IPS-18a (cell line): Measurements from ENCODE around the gene TMEM220.

Source experiments
- H3K27ac ChIP-seq: one replicate; pipeline ENCODE4 v1.5.1; 2013; ENCODE audit warnings: low read length
- H3K27me3 ChIP-seq: one replicate; pipeline ENCODE4 v1.6.1; 2013; ENCODE audit warnings: mild to moderate bottlenecking, low read length; ENCODE audit not compliant: control insufficient read depth, insufficient read depth
- H3K36me3 ChIP-seq: one replicate; pipeline ENCODE4 v1.6.1; 2013; ENCODE audit warnings: low read depth, low read length; ENCODE audit not compliant: control insufficient read depth
- H3K4me1 ChIP-seq: one replicate; pipeline ENCODE4 v1.6.1; 2013; ENCODE audit warnings: low read depth, low read length; ENCODE audit not compliant: control insufficient read depth
- H3K4me3 ChIP-seq: one replicate; pipeline ENCODE4 v1.5.1; 2013; ENCODE audit warnings: low read length
- H3K9ac ChIP-seq: one replicate; pipeline ENCODE4 v1.6.1; 2013; ENCODE audit warnings: mild to moderate bottlenecking, low read length, moderate library complexity
- H3K9me3 ChIP-seq: one replicate; pipeline ENCODE4 v1.6.1; 2013; ENCODE audit warnings: low read depth, low read length; ENCODE audit not compliant: control insufficient read depth

The TMEM220 gene

DNA sequence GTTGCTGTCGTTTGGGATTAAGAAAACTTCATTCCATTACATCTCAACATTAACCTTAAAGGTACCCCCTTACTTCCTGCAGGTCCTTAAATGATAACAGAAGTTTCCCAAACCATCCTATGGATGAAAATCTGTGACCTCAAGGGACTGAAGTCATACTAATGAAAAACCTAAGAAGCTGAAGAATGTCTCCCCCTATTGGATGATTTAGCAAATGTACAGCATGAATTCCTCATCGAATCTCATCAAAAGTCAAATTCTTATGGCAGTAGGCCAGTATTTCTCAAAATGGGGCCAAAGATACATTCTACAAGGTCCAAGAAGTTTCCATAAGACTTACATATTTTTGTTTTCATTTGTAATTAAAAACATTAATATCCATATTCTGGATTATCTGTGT lies 46.0 kb downstream of the TMEM220 start:
- no peak overlapping the region for H3K4me3 ChIP-seq
- no peaks in the 10 kb centered on the region for H3K27me3 ChIP-seq
- no peak overlapping the region for H3K27ac ChIP-seq
- H3K4me1 ChIP-seq = no peaks in the 10 kb centered on the region
- H3K9ac ChIP-seq = no peak overlapping the region
- peaks cover 89% of the 10 kb centered on the region for H3K36me3 ChIP-seq
- no peaks in the 10 kb centered on the region for H3K9me3 ChIP-seq

DNA sequence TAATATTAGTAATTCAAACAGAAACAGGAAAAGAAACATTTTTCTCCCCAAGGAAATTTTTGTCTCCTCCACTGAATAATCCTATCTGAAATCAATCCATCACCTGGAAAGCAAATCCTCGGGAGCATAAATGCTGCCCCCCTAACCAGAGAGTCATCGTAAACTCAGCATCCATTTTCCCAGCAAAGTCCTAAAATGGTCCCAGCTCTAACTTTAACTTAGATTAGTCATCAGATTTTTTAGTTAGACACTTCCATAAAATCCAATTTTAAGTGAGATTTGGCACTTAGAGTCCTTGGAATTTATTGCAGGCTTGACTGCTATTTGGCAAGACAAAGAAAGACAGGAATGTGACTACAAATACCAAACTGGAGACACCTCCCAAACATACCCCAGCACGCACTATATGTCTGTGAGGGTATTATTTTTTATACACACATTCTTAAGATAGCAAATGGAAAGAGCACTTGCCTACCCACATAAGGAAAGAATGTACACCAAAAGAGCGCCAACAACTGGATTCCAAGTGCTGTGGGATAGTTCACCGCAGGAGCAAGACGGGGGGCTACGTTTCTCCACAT lies 47.9 kb downstream of the TMEM220 start:
- Histone ChIP-seq H3K36me3 (peaks cover 83% of the 10 kb centered on the region), H3K27ac (no peak overlapping the region), H3K9me3 (no peaks in the 10 kb centered on the region), H3K9ac (no peak overlapping the region), H3K4me1 (no peaks in the 10 kb centered on the region), H3K27me3 (no peaks in the 10 kb centered on the region), H3K4me3 (no peak overlapping the region)

DNA sequence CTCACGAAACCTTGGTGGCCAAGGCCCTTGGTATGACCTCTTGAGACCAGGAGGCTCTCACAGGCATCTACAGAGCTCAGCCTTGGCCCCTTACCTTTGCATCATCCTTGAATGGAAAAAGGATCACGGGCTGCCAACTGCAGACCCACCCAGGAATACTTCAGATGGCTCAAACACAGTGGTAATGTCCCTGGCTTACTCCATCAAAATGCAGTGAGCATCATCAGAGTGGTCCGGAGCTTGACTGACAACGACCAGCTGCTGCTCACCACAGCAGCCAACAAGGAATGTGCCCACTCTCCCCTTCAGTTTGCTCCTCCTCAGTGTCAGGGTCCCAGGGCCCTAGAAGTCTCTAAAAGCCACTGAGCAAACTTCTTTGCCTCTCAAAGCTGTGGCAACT lies 55.1 kb downstream of the TMEM220 start:
- H3K27ac ChIP-seq = no peak overlapping the region
- H3K36me3 ChIP-seq = peaks cover 32% of the 10 kb centered on the region
- no peak overlapping the region for H3K9ac ChIP-seq
- no peak overlapping the region for H3K4me3 ChIP-seq
- H3K9me3 ChIP-seq = no peaks in the 10 kb centered on the region
- H3K27me3 ChIP-seq = no peaks in the 10 kb centered on the region
- no peaks in the 10 kb centered on the region for H3K4me1 ChIP-seq

DNA sequence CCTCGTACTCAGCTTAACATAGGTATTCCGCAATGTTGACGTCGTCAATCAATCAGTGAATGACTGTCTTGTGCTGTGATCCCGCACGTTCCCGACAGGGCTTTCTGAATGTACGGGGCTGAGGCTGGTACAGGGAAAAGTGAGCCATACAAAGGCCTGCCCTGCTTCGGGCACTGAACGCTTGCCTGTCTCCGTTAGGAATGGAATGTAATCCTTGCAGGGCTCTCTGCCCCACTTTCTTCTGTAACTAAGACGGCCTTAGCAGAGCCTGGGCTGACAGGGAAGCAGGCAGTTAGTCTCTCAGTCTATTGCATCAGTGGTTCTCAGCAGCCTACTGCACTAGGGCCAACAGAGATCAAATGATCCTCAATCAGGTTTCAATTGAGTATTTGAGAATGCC lies 56.5 kb downstream of the TMEM220 start:
- H3K27me3 ChIP-seq = no peaks in the 10 kb centered on the region
- H3K27ac ChIP-seq = no peak overlapping the region
- H3K4me3 ChIP-seq = no peak overlapping the region
- peaks cover 20% of the 10 kb centered on the region for H3K36me3 ChIP-seq
- H3K9ac ChIP-seq = no peak overlapping the region
- H3K9me3 ChIP-seq = no peaks in the 10 kb centered on the region
- H3K4me1 ChIP-seq = no peaks in the 10 kb centered on the region

DNA sequence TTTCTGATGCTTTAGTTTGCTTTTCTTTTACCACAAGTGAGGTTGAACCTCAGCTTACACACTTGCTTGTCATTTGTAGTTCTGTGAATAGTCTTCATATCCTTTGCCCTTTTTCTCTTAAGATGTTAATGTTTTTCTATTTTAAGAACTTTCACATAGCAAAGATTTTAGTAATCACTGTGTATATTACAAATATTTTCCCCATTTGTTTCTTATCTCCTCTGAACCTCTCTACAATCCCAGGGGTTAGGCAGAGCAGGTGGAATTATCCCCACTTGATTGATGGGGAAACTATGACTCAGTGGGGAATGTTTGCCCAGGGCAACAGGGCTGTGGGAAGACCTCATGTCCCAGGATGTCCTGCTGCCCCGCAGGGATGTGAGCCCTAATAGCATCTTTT lies 61.0 kb downstream of the TMEM220 start:
- Histone ChIP-seq H3K9me3 (no peaks in the 10 kb centered on the region), H3K4me1 (no peaks in the 10 kb centered on the region), H3K36me3 (no peaks in the 10 kb centered on the region), H3K27ac (no peak overlapping the region), H3K27me3 (no peaks in the 10 kb centered on the region), H3K4me3 (no peak overlapping the region), H3K9ac (no peak overlapping the region)

DNA sequence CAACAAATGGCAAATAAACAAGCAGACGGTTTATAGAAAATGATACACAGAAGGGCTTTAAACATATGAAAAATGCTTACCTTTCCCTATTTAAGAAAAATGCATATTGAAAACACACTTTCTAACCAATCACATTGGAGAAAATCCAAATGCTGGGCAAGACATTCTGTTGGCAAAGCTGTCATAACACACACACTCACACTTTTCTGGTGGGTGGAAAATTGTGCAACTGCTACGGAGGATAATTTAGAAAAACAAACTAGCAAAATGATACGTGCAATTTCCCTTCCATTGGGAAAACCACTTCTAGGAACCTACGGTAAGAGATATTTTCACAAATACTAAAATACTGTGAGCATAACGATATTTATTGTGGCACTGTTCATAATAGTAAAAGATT lies 62.9 kb downstream of the TMEM220 start:
- Histone ChIP-seq H3K36me3 (no peaks in the 10 kb centered on the region), H3K4me1 (no peaks in the 10 kb centered on the region)

DNA sequence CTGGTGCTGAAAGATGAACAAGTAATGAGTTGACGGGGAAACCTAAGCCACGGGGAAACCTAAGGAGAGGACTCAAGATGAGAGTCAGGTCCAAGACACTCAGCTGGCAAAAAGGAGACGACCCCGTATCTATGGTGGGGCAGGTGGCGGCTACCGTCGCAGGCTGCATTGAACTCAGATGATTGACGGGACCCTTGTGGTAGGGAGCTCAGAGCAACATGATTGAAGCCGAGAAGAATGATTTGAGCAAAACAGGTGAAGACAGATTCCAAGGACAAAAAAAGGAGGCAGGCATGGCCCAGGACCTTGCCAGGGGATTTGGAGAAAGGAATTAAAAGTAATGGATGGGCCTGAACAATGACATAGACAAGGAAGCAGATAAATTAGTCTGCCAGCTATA lies 65.3 kb downstream of the TMEM220 start:
- no peak overlapping the region for H3K9ac ChIP-seq
- H3K36me3 ChIP-seq = no peaks in the 10 kb centered on the region
- H3K27me3 ChIP-seq = no peaks in the 10 kb centered on the region
- H3K4me1 ChIP-seq = no peaks in the 10 kb centered on the region
- H3K9me3 ChIP-seq = no peaks in the 10 kb centered on the region
- H3K27ac ChIP-seq = no peak overlapping the region
- H3K4me3 ChIP-seq = no peak overlapping the region

More for the DNA sequence above, 62.9 kb downstream of the TMEM220 start:
- Histone ChIP-seq H3K9ac (no peak overlapping the region), H3K27ac (no peak overlapping the region), H3K4me3 (no peak overlapping the region), H3K27me3 (no peaks in the 10 kb centered on the region), H3K9me3 (no peaks in the 10 kb centered on the region)
